CD4-positive, alpha-beta T cell treated with Interleukin-15 for 4 hours (primary cell): Measurements from ENCODE around the gene SUPT6H.
"Not testable (repeated sequence)": the region's sequence is repeated elsewhere in the genome, so short reads cannot be mapped to it uniquely, and the experiment has no call there.

Source experiments
- DNase-seq: peaks from one replicate; pipeline ENCODE4 v3.0.0-alpha.2; 2020; ENCODE audit warnings: low spot score

Gene SUPT6H

DNA sequence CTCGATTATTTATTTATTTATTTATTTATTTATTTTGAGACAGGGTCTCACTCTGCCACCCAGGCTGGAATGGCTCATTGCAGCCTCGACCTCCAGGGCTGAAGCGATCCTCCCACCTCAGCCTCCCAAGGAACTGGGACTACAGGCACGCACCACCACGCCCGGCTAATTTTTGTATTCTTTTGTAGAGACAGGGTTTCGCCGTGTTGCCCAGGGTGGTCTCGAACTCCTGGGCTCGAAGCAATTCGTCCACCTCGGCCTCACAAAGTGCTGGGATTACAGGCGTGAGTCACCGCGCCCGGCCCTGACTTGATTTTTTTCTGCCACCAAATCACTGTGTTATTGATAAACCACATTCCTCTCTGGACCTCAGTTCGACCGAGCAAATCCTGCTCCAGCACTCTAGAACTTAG is 57.0 kb downstream of the SUPT6H start:
- DNase-seq: no peak

DNA sequence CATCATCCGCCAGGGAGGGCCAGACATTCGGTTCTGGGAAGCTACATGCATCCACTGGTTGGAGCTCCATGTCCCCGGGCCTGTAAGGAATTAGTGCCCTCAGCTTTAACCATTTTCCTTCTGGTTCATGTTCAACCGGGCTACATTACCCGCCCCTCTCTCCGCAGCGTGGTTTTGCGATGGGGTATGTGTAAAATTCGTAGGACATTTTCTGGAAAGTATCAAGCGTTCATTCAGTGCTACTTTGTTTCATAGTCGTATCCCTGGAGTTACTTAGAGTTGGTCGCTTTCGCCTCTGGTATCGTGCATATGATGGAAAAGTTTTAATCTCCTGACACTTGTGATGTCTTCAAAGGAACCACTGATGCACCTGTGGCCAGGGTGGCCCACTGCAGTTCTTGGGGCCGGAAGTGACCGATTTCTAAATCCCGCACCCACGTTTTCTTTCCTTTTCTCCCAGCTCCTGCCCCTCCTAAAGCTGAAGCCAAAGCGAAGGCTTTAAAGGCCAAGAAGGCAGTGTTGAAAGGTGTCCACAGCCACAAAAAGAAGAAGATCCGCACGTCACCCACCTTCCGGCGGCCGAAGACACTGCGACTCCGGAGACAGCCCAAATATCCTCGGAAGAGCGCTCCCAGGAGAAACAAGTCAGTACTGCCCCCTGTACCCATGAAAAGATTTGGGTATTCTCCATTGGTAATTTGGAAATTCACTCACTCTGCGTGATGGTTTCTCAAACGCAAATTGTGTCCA is 58.4 kb downstream of the SUPT6H start:
- DNase-seq: no peak

DNA sequence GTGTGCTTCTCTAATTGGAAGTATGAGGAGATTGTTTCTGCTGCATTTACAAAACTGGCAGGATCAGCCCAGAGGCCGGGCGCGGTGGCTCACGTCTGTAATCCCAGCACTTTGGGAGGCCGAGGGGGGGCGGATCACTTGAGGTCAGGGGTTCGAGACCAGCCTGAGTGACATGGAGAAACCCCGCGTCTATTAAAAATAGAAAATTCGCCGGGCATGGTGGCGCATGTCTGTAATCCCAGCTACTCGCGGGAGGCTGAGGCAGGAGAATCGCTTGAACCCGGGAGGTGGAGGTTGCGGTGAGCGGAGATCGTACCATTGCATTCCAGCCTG is 59.0 kb downstream of the SUPT6H start:
- DNase-seq: not testable (repeated sequence)

DNA sequence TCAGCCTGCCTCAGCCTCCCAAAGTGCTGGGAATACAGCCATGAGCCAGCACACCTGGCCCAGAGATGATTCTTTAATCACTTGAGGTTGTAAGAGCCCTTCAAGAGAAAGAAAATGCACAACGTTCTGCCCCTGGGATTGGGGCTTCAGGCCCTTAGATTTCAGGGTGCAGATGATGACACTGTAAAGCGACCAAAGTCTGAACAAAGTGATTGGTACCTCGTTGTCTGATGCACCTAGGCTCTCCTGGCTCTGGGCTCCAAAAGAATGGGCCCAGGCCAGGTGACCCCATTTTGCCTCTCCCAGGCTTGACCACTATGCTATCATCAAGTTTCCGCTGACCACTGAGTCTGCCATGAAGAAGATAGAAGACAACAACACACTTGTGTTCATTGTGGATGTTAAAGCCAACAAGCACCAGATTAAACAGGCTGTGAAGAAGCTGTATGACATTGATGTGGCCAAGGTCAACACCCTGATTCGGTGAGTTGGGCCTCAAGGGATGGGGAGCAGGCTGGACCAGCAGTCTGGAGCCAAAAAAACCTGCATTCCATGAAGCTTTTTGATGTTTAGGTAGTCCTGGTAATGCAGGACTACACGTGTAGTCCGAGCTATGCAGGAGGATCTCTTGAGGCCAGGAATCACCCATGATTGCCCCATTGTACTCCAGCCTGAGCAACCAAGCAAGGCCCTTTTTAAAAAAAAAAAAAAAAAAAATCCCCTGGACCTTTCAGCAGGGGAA is 60.6 kb downstream of the SUPT6H start:
- DNase-seq: no peak

DNA sequence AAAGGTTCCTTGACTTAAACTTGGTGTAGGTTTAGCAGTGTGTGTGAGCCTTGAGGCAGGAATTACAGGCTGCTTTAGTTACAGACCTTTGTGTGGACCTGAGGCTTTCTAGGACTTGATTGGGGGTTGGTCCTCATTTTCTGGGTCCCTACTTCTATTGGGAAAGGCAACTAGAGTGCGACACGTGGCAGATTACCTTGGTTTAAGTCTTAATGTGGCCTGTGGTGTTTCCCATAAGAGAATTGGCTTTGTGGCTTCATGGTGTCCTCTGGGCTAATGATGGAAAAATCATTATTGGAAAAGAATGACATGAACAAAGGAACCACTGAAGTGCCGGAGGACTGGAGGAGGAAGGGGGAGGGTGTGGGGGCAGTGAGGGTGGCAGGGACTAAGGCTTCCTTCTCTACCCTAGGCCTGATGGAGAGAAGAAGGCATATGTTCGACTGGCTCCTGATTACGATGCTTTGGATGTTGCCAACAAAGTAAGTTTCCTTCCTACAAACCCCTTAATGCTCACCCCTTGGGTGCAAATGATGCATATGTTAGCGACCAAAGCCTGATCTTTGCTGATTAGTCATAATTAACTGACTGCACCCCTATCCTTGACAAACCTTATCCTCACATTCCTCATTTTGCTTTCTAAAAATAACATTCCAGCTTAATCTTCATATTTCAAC is 61.3 kb downstream of the SUPT6H start:
- no peak for DNase-seq

DNA sequence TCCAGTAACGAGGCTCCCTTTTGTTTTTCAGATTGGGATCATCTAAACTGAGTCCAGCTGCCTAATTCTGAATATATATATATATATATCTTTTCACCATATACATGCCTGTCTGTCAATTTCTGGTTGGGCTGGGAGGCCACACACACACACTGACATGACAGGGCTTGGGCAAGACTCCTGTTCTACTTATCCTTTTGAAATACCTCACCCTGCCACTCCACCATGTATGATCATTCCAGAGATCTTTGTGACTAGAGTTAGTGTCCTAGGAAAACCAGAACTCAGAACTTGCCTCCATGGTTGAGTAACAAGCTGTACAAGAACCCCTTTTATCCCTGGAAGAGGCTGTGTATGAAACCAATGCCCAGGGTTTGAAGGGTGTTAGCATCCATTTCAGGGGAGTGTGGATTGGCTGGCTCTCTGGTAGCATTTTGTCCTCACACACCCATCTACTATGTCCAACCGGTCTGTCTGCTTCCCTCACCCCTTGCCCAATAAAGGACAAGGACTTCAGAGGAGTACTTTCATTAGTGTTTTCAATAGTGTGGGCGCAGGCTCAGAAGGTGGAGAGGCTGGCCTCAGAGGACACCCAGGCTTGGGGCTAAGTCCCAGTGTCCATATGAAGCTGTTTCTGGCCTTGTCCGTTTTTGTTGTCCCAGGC is 62.0 kb downstream of the SUPT6H start:
- DNase-seq: not testable (repeated sequence)

DNA sequence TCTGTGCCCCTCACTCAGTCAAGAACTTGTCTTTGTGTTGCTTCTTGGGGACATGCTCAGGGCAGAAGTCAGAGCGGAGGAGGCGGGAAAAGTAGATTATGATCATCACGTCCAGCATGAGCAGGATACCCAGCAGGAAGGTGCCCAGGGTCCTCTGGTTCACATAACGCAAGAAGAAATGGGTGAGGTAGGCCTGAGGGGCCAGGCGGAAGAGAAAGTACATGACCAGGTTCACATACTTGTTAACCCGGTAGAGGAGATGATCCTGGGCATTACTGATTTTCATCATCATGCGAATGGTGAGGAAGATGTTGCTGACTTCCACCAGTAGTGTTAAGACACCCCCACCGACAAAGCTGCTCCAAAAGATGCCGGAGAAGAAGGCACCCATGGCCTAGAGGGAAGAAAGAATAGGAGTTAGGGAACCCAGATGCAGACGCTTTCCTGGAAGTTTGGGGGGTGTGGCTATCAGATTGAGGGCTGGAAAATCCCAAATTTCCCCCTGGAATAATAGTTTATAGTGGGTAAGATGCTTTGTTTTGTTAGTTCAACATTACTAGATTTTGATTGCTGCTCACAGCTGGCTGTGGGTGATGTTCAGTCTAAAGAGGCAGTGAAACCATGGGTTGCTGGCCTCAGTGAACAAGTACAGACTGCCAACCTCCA is 62.6 kb downstream of the SUPT6H start:
- DNase-seq: no peak

DNA sequence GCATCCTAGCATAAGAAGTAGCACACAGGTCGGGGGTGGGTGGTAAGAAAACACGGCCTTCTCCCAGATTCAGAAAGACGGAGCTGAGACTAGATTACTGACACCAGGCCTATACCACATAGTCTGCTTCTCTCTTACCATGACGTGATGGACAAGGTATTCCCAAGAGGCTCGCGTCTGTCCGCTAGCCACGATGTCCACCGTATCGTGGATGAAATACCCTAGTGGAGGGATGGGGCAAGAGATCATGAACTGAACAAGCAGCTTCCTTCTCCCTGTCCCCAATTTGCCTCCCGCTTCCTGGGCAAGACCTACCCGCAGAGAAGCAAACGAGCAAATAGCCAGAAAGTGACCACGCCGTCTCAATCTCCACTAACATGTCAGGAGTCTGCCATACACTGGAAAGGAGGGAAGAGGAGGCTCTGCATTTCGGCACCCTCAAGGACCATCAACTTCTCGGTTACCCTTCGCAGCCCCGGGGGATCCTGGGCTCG is 63.2 kb downstream of the SUPT6H start:
- DNase-seq: no peak

DNA sequence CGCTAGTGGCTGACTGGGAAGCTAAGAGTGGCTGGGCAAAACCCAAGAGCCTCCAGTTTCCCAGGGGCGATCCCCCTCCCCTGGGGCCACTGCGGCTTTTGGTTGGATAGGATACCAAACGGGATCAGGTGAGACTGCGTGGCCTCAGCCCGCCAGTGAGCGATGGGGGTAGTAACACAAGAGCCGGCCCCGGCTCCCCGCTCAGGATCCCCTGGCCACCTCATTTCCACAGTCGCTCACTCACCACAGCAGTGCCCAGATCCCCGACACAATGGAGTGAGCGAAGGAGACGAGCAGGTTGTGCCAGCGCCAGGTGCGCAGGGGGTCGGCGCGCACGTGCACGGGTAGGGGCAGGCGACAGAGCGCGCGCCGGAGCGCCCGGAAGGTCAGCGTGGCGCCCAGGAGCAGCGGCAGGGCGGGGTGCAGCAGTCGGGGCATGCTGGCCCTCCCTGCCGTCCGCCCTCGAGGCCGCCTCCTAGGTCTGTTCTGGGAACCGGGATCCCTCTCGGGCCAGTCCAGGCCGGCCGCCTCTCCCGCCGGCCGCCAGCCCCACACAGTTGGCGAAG is 63.7 kb downstream of the SUPT6H start:
- DNase-seq: no peak

DNA sequence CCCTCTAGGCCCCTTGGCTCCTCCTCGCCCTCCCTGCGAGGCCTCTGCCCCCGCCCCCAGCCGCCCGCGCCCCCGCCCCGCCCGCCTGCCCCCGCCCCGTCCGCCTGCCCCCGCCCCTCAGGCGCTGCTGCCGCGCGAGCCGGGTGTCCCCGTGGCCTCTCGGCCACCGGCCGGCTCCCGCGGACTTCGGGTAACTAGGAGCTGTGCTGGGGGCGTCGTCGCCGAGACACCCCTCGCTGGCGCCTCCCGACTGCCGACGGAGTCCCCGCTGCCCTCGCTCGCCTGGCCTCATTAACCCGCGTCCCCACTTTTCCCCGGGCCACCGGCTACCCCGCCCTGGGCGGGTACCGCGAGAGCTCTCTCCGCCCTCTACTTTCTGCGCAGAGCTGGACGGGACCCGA is 64.2 kb downstream of the SUPT6H start, which contains the start of gene TLCD1:
TLCD1 (minus strand) TSS at position 8 of the 401 bp plus-strand sequence. CDS start 136 bp downstream, outside the sequence.
- peak; percentile 59 for DNase-seq

DNA sequence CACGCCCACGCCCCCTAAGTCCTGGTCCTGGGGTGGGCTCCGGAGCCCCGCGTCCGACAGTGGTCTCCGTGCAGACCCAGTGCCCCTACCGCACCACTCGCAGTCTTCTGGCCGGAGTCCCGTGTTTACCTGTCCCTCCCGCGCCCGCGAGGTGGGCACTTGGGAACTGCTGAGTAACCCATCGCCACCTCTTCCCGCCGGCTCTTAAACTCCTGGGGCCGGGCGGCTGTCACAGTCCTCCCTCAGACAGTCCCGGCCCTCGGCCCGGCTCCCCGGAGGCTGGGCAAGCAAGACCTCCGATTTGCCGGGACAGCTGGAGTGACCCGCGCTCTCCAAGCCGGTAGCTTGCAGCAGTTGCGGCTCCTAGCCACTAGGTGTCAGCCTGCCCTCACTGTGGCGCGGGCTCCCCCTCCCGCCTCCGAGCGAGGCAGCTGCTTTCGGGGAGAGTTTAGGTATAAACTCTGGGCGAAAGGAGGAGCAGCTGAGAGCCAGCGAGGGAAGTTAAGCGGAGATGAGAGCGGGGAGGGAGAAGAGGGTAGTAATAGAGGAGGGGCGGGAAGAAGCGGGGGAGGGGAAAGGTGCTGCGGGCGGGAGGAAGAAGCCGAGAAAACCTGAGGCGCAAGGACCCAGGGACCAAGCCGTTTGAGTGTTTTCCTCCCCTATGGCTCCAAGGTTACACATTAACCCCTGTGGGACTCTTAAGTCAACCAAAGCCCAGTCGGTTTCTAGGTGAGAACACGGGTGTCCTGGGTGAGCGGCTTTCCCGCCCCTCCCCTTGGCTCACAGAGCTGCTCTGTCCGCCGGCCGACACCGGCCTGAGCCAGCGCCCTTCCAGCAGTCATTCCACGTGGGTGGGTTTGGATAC is 64.9 kb downstream of the SUPT6H start:
- DNase-seq: peak; percentile 91

DNA sequence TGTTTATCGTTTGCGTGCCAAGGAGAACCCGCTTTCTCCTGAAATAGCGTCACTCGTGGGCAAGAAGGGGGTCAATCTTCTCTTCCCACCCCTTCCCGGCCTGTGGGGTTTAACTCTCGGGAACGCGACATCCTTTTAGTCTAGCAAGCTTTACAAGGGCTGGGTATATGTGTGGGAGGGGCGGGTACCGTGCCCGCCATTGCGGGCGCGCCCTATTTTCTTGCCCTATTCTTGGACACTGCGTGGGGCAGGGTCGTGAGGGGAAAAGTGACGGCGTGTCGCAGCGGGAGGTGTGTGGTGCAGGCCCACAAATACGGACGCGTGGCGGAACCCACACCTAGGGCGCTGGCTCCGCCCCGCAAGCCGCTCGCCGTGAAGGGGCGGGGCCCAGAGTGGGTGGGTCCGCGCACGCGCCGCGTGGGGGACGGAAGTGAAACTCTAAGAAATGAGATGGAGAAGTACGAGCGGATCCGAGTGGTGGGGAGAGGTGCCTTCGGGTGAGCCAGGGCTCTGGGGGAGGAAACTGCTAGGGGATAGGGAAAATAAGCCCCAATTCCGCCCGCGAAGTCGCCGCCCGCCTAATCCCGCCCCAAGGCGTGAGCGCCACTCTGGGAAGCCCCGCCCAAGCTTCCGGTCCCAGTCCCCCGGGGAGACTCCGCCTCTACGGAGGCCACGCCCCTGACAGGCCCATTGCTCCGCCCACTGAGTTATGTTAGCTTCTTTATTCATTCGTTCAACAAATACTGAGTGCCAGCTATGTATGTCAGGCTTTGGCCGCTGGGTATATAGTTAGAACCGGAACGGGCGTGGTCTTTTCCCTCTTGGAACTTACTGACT is 66.6 kb downstream of the SUPT6H start, which contains the start of gene NEK8:
NEK8 (plus strand) TSS at position 425 of the 837 bp plus-strand sequence; CDS start at position 451, 26 bp downstream.
- DNase-seq: peak; percentile 97

DNA sequence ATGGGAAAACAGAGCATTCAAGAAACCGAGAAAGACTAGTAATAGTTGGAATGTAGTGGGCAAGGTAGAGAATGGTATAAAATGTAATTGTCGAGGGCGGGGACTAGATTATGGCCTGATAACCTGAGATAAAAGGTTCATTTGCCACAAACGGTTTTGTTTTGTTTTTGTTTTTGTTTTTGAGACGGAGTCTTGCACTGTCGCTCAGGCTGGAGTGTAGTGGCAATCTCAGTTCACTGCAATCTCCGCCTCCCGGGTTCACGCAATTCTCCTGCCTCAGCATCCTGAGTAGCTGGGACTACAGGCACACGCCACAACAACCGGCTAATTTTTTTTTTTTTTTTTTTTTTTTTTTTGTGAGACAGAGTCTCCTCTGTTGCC is 67.9 kb downstream of the SUPT6H start:
- DNase-seq: no peak

DNA sequence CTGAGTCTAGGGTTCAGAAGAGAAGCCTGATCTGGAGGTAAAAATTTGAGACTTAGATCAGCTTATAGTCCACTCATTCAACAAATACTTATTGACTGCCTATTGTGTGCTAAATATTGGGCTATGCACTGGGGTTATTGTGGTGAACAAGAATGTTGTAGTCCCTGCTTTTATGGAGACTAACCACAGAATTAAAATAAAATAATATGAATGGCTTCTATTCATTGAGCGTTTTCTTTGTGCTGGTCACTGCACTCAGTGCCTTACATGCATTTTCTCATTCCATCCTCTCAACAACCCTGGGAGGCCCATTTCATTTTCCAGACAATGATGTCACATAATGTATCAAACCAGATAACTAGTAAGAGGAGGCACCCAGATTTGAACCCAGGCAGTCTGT is 71.3 kb downstream of the SUPT6H start:
- no peak for DNase-seq

DNA sequence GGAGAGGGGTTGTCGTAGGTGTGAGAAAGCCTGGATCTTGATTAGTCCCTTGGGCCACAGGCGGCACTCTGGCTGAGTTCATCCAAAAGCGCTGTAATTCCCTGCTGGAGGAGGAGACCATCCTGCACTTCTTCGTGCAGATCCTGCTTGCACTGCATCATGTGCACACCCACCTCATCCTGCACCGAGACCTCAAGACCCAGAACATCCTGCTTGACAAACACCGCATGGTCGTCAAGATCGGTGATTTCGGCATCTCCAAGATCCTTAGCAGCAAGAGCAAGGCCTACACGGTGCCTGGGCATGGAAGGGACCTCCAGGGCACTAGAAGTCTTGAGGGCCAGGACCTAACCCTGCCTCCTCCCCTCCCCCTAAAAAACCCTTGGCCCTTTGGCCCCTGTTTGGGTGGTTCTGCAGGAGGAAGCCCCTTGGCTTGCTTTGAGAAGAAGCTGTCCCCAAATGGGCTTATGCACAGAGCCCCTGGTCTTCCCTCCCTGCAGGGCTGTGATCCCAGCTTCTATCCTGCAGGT is 72.8 kb downstream of the SUPT6H start:
- no peak for DNase-seq

DNA sequence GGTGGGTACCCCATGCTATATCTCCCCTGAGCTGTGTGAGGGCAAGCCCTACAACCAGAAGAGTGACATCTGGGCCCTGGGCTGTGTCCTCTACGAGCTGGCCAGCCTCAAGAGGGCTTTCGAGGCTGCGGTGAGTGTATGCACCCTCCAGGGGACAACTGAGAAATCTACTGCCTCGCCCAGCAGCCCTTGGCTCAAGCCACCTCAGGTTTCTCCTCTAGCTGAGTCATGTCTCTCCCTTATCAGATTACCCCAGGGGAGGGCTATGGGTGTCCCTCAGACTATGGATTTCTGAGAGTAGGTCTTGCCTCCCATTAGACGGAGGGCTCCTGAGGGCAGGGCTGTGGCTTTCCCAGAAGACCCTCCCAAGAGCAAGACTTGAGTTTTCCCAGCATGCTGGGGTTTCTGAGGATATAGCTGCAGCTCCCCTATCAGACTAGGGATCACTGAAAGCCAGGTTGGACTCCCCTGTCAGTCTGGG is 73.3 kb downstream of the SUPT6H start:
- no peak for DNase-seq

DNA sequence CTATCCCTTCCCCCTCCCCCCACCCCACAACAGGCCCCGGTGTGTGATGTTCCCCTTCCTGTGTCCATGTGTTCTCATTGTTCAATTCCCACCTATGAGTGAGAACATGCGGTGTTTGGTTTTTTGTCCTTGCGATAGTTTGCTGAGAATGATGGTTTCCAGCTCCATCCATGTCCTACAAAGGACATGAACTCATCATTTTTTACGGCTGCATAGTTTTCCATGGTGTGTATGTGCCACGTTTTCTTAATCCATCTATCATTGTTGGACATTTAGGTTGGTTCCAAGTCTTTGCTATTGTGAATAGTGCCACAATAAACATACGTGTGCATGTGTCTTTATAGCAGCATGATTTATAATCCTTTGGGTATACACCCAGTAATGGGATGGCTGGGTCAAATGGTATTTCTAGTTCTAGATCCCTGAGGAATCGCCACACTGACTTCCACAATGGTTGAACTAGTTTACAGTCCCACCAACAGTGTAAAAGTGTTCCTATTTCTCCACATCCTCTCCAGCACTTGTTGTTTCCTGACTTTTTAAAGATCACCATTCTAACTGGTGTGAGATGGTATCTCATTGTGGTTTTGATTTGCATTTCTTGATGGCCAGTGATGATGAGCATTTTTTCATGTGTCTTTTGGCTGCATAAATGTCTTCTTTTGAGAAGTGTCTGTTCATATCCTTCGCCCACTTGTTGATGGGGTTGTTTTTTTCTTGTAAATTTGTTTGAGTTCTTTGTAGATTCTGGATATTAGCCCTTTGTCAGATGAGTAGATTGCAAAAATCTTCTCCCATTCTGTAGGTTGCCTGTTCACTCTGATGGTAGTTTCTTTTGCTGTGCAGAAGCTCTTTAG is 74.1 kb downstream of the SUPT6H start:
- DNase-seq: not testable (repeated sequence)

DNA sequence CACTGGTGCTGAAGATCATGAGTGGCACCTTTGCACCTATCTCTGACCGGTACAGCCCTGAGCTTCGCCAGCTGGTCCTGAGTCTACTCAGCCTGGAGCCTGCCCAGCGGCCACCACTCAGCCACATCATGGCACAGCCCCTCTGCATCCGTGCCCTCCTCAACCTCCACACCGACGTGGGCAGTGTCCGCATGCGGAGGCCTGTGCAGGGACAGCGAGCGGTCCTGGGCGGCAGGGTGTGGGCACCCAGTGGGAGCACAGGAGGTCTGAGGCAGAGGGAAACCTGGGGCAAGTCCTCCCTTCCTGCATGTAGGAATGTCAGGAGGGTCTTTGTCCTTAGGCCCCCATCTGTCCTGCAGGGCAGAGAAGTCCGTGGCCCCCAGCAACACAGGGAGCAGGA is 75.3 kb downstream of the SUPT6H start:
- no peak for DNase-seq
